Left renal cortex interstitium (tissue), 4 donors: ENCODE measurements around the gene GRM4. TPM values are rescaled to one million over a fixed set of nuclear protein-coding genes. Genes with fewer than 3 reads are reported as not detected.

ENCODE experiments used
- DNase-seq, 4 donors: peaks; one replicate each; pipeline ENCODE4 v3.0.0-alpha.2; 2013; ENCODE audit warnings: low read depth in 4 of 4, low spot score in 2 of 4, missing footprints in 1 of 4
- polyA plus RNA-seq, 4 donors: library from polyadenylated mRNA; unstranded; fragments of 120-200 nt; gene quantifications; one replicate each; pipeline ENCODE4 v1.2.1, GENCODE V29; 2013; ENCODE audit not compliant: insufficient read length in 4 of 4

The GRM4 gene
- polyA plus RNA-seq, 4 donors = 0.56 to 0.71 (median 0.62) TPM

GRCh38 chr6:33985947-33986346, 159.9 kb downstream of the GRM4 start:
- DNase-seq = no peak

GRCh38 chr6:33985313-33985751, 160.6 kb downstream of the GRM4 start:
- DNase-seq = no peak

- DNase-seq = no peak
These were observed 161.2 kb downstream of the GRM4 start for GRCh38 chr6:33984466-33985312.

- no peak for DNase-seq
These were observed 162.0 kb downstream of the GRM4 start for GRCh38 chr6:33983721-33984465.

GRCh38 chr6:33983109-33983716, 162.7 kb downstream of the GRM4 start:
- DNase-seq = no peak

- DNase-seq = no peak
These were observed 164.0 kb downstream of the GRM4 start for GRCh38 chr6:33981861-33982260.

GRCh38 chr6:33981421-33981820, 164.5 kb downstream of the GRM4 start:
- no peak for DNase-seq

- no peak for DNase-seq
These were observed 165.4 kb downstream of the GRM4 start for GRCh38 chr6:33980176-33981175.

GRCh38 chr6:33979750-33980149, 166.1 kb downstream of the GRM4 start:
- DNase-seq = no peak

- DNase-seq = no peak
These were observed 167.3 kb downstream of the GRM4 start for GRCh38 chr6:33978412-33979150.

- no peak for DNase-seq
These were observed 168.1 kb downstream of the GRM4 start for GRCh38 chr6:33977606-33978411.

GRCh38 chr6:33976437-33977360, 169.2 kb downstream of the GRM4 start:
- no peak for DNase-seq

GRCh38 chr6:33975661-33976436, 170.0 kb downstream of the GRM4 start:
- no peak for DNase-seq

GRCh38 chr6:33974471-33974870, 171.4 kb downstream of the GRM4 start:
- no peak for DNase-seq

- no peak for DNase-seq
These were observed 171.9 kb downstream of the GRM4 start for GRCh38 chr6:33974030-33974429.

- no peak for DNase-seq
These were observed 174.3 kb downstream of the GRM4 start for GRCh38 chr6:33971580-33971979.
